Stomach (tissue), 4 donors: ENCODE measurements around the gene TRIM16.
"Not testable (repeated sequence)": the region's sequence is repeated elsewhere in the genome, so short reads cannot be mapped to it uniquely, and the experiment has no call there.

Experiments
- POLR2A ChIP-seq, 4 donors: fragments of 450-650 bp; IDR thresholded peaks; one replicate each; pipeline ENCODE4 v1.6.1; 2016; ENCODE audit warnings: antibody characterized with exemption in 4 of 4, control low read depth in 2 of 4, mild to moderate bottlenecking in 1 of 4, moderate library complexity in 1 of 4
- TF ChIP-seq, protein P1 (sequence below), 7 experiments: fragments of 450-650 bp in 4 of 7; fragments of 200-600 bp in 3 of 7; sonication (generic) in 3 of 7; IDR thresholded peaks; one replicate each; pipeline ENCODE4 v1.5.1; 2016 to 2019; ENCODE audit warnings: antibody characterized with exemption in 7 of 7, control low read depth in 2 of 7, mild to moderate bottlenecking in 1 of 7

DNA sequence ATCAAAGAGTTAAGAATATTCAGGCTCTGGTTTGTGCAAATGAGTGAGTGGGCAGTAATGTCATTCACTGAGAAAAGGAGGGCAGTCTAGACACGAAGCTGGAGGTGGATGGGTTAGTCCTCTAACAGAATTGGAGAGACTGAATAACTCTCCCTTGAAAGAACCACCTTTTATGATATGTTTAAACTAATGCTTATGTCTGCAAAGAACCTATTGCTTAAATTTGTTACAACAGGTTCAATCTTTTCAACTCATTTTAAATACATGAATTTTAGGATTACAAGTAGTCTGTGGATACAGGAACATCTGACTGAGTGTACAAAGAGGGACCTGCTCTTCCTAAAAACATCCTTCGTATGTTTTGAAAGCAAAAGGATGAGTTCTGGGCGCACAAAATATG is 14.9 kb upstream of the TRIM16 start:
- not testable (repeated sequence) for TF ChIP-seq POLR2A (IDR thresholded peaks at IDR 0.05)
- TF ChIP-seq, protein P1, sequence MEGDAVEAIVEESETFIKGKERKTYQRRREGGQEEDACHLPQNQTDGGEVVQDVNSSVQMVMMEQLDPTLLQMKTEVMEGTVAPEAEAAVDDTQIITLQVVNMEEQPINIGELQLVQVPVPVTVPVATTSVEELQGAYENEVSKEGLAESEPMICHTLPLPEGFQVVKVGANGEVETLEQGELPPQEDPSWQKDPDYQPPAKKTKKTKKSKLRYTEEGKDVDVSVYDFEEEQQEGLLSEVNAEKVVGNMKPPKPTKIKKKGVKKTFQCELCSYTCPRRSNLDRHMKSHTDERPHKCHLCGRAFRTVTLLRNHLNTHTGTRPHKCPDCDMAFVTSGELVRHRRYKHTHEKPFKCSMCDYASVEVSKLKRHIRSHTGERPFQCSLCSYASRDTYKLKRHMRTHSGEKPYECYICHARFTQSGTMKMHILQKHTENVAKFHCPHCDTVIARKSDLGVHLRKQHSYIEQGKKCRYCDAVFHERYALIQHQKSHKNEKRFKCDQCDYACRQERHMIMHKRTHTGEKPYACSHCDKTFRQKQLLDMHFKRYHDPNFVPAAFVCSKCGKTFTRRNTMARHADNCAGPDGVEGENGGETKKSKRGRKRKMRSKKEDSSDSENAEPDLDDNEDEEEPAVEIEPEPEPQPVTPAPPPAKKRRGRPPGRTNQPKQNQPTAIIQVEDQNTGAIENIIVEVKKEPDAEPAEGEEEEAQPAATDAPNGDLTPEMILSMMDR (IDR thresholded peaks at IDR 0.05), result not testable (repeated sequence)
